Panc1 (cell line): ENCODE results near the gene SH3BGRL2. TPM values are rescaled to one million over a fixed set of nuclear protein-coding genes. Genes with fewer than 3 reads are reported as not detected.

Experiments used
- ATAC-seq: fragments of 200-7000 bp; cut with Tn5 transposase; 2 replicates; pipeline ENCODE4 v1.9.1; 2020; ENCODE audit warnings: mild to moderate bottlenecking, moderate library complexity
- BruUV-seq: library from RNA; stranded (reverse); fragments of 400-500 nt; replicated peaks from 2 replicates; lab custom pipeline; 2021; lab: Mats Ljungman, UMichigan
- CTCF ChIA-PET: fragments of 300-600 bp; sonication (Branson Sonifier 250); formaldehyde crosslinking; loops from one replicate; lab custom pipeline; 2022; ENCODE audit warnings: antibody characterized with exemption; lab: Charles Lee
- POLR2A ChIA-PET: fragments of 300-600 bp; sonication (Branson Sonifier 250); formaldehyde crosslinking; loops from one replicate; lab custom pipeline; 2022; ENCODE audit warnings: antibody characterized with exemption; lab: Charles Lee
- DNase-seq: peaks from one replicate; pipeline ENCODE4 v3.0.0-alpha.2; 2010; ENCODE audit warnings: low read depth, low spot score
- H3K27ac ChIP-seq: 2 replicates; pipeline ENCODE4 v1.5.1; 2011; ENCODE audit warnings: mild to moderate bottlenecking, low read length, inconsistent platforms
- H3K27me3 ChIP-seq: fragments of 200-500 bp; sonication (Bioruptor generic); 2 replicates; pipeline ENCODE4 v1.6.0; 2014; ENCODE audit warnings: low read length, inconsistent platforms; ENCODE audit not compliant: control insufficient read depth, insufficient read depth
- H3K36me3 ChIP-seq: fragments of 200-500 bp; sonication (Bioruptor generic); 2 replicates; pipeline ENCODE4 v1.5.1; 2014; ENCODE audit warnings: inconsistent platforms, mild to moderate bottlenecking, low read length, moderate library complexity; ENCODE audit not compliant: control insufficient read depth, insufficient read depth
- H3K4me1 ChIP-seq: 2 replicates; pipeline ENCODE4 v1.5.1; 2011; ENCODE audit warnings: inconsistent platforms, mild to moderate bottlenecking, low read length, moderate library complexity; ENCODE audit not compliant: control insufficient read depth, insufficient read depth
- H3K4me3 ChIP-seq, 2 experiments: 2 replicates each; pipeline ENCODE4 v1.5.1; 2011 to 2012; ENCODE audit warnings: low read depth in 2 of 2, low read length in 2 of 2, mild to moderate bottlenecking in 2 of 2, inconsistent platforms in 1 of 2, moderate library complexity in 1 of 2
- H3K9me3 ChIP-seq: fragments of 200-500 bp; sonication (Bioruptor generic); 2 replicates; pipeline ENCODE4 v1.5.1; 2014; ENCODE audit warnings: low read depth, mild to moderate bottlenecking, inconsistent platforms, low read length, moderate library complexity; ENCODE audit not compliant: control insufficient read depth, insufficient read depth
- CTCF ChIP-seq: fragments of 450-650 bp; IDR thresholded peaks from 2 replicates; pipeline ENCODE4 v1.5.1; 2017; ENCODE audit warnings: mild to moderate bottlenecking
- POLR2AphosphoS5 ChIP-seq: IDR thresholded peaks from 2 replicates; pipeline ENCODE4 v1.6.1; 2012; ENCODE audit warnings: mild to moderate bottlenecking, low read depth, low read length, moderate library complexity
- REST ChIP-seq, 2 experiments: IDR thresholded peaks; 2 replicates each; pipeline ENCODE4 v1.6.1; 2011 to 2012; ENCODE audit warnings: low read depth in 2 of 2, control low read depth in 1 of 2, low read length in 1 of 2, mild to moderate bottlenecking in 1 of 2, moderate library complexity in 1 of 2; ENCODE audit not compliant: insufficient read depth in 1 of 2
- SIN3A ChIP-seq: IDR thresholded peaks from 2 replicates; pipeline ENCODE4 v1.6.1; 2012; ENCODE audit warnings: low read depth, mild to moderate bottlenecking, low read length, moderate library complexity, borderline replicate concordance; ENCODE audit not compliant: insufficient read depth
- TCF7L2 ChIP-seq: IDR thresholded peaks from 2 replicates; pipeline ENCODE4 v1.6.1; 2011; ENCODE audit warnings: mild to moderate bottlenecking, low read depth, low read length, inconsistent platforms
- in situ Hi-C: cut with HindIII; loops from 2 replicates; pipeline ENCODE4 v1.10.0; 2016; ENCODE audit warnings: low sequenced_read_pairs, low pct_unique_long_range_greater_than_20kb
- intact Hi-C: fragments of 100-400 bp; cut with micrococcal nuclease; formaldehyde crosslinking; loops from one replicate; pipeline ENCODE4 v1.10.0; 2022; ENCODE audit not compliant: unreplicated experiment
- total RNA-seq: library from RNA; stranded (reverse); gene quantifications from one replicate; pipeline ENCODE4 v1.2.1, GENCODE V29; 2021; ENCODE audit not compliant: unreplicated experiment

Gene SH3BGRL2
- total RNA-seq, 1 experiment from 2014 or later: 8.5 TPM

GRCh38 chr6:79670789-79671188, 39.7 kb downstream of the SH3BGRL2 start:
- POLR2A ChIA-PET: no interaction called here
- H3K27me3 ChIP-seq: no peaks in the 10 kb centered on the region
- no peak for ATAC-seq
- DNase-seq: no peak
- CTCF ChIA-PET: no interaction called here
- peaks cover 18% of the 10 kb centered on the region for H3K4me1 ChIP-seq
- H3K4me3 ChIP-seq: no peak overlapping the region
- BruUV-seq: no TSS peak
- intact Hi-C loops: no loop called here
- H3K36me3 ChIP-seq: no peaks in the 10 kb centered on the region
- H3K9me3 ChIP-seq: no peaks in the 10 kb centered on the region
- no peak overlapping the region for H3K27ac ChIP-seq
- in situ Hi-C loops: no loop called here
- TF ChIP-seq SIN3A: no peak
- no peak for TF ChIP-seq TCF7L2
- TF ChIP-seq CTCF: no peak
- no peak for TF ChIP-seq POLR2AphosphoS5
- TF ChIP-seq REST (IDR thresholded peaks at IDR 0.05; ENCODE audit: insufficient read depth in 1 of 2, low read depth in 2 of 2, low read length in 1 of 2): no peak

GRCh38 chr6:79671600-79672266, 40.6 kb downstream of the SH3BGRL2 start:
- no peaks in the 10 kb centered on the region for H3K27me3 ChIP-seq
- BruUV-seq: no TSS peak
- peaks cover 15% of the 10 kb centered on the region for H3K4me1 ChIP-seq
- no peak overlapping the region for H3K4me3 ChIP-seq
- POLR2A ChIA-PET: no interaction called here
- intact Hi-C loops: loop anchor here (2.0 kb wide), 1 partner anchor 101 kb away; no protein-coding TSS in a partner anchor
- no peaks in the 10 kb centered on the region for H3K9me3 ChIP-seq
- TF ChIP-seq TCF7L2 (no peak), POLR2AphosphoS5 (no peak), SIN3A (no peak), REST (IDR thresholded peaks at IDR 0.05; ENCODE audit: insufficient read depth in 1 of 2, low read depth in 2 of 2, low read length in 1 of 2) (no peak), CTCF (no peak)
- DNase-seq (no peak), ATAC-seq (peak; percentile 57)
- in situ Hi-C loops: no loop called here
- H3K27ac ChIP-seq: peak overlapping the region; percentile 69; the same call in 1 of the 2 replicates
- H3K36me3 ChIP-seq: no peaks in the 10 kb centered on the region
- CTCF ChIA-PET: interaction anchor here (2.4 kb wide), 1 partner anchor 101 kb away, joined by 11 read pairs; no protein-coding TSS in a partner anchor
